Measurements from ENCODE around the gene BCL11B. TPM values are rescaled to one million over a fixed set of nuclear protein-coding genes. Genes with fewer than 3 reads are reported as not detected.

The BCL11B gene
- total RNA-seq: under 0.01 TPM in 1 of 2 replicates, not detected in the other

GRCh38 chr14:99271951-99272631 lies at the start of gene BCL11B:
Gene BCL11B (minus strand): TSS chr14:99272197. CDS start chr14:99271218, 979 bp downstream.

Other genes starting within 250 kb of the BCL11B start
- 59.2 and 75.3 TPM in 2 replicates for gene SETD3, start 208.7 kb upstream of the BCL11B start, total RNA-seq
- 21.7 and 29.3 TPM in 2 replicates for gene CCNK, start 209.2 kb upstream of the BCL11B start, total RNA-seq

Data from regular cardiac myocyte (primary cell).